HG02623 (cell line): ENCODE data around the gene MAGI1.

Source experiments
- ATAC-seq: cut with Tn5 transposase; IDR thresholded peaks from one replicate; pipeline ENCODE4 v1.9.1; 2021; ENCODE audit warnings: moderate library complexity; ENCODE audit not compliant: unreplicated experiment

Gene MAGI1

DNA sequence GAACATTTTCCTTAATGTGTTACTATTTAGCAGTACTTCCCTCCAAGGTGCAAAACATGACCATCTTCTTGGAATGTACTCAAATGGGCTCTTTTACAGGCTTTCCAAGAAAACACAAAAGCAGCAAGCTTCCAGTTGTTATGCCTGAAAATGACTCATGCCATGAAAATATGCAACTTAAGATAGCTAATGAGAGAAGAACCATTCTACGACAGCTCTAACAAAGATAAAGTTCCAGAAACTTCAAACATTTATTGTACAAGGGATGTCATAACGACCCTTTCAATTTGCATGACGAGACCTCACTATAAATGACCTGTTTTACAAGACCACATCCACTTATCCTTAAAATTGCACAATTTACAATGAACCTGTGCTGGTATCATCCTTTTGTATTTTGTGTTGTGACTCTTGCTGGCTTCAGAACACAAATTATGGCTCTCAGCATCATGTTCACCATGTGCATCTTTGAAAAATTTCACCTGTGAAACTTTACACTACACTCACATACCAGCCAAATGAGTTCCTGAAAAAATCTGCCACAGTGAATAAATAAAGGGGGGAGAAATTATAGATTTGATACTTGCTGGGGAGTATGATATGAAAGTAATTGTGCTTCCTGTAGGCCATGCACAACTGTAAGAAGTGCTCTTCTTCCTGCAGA lies 433.7 kb downstream of the MAGI1 start:
- ATAC-seq = no peak

GRCh38 chr3:65603631-65604030 lies 435.1 kb downstream of the MAGI1 start:
- ATAC-seq = no peak

DNA sequence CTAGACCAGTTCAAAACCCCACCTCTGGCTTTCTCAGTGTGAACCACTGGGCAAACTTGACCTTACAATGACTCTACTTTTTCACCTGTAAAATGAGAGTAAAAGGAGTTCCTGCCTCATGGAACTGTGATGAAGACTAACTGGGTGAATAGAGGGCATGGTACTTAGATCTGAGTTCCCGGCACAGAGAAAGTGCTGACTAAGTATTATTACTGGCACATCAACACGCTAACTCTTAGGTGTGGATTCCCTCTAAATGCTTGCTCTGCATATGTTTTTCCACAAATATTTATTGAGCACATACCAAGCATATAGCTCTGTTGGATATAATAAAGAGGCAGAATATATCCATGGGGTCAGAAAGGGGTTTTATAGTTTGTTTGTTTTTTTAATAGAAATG lies 437.8 kb downstream of the MAGI1 start:
- ATAC-seq = no peak

GRCh38 chr3:65597952-65598413 lies 440.7 kb downstream of the MAGI1 start:
- ATAC-seq = no peak

DNA sequence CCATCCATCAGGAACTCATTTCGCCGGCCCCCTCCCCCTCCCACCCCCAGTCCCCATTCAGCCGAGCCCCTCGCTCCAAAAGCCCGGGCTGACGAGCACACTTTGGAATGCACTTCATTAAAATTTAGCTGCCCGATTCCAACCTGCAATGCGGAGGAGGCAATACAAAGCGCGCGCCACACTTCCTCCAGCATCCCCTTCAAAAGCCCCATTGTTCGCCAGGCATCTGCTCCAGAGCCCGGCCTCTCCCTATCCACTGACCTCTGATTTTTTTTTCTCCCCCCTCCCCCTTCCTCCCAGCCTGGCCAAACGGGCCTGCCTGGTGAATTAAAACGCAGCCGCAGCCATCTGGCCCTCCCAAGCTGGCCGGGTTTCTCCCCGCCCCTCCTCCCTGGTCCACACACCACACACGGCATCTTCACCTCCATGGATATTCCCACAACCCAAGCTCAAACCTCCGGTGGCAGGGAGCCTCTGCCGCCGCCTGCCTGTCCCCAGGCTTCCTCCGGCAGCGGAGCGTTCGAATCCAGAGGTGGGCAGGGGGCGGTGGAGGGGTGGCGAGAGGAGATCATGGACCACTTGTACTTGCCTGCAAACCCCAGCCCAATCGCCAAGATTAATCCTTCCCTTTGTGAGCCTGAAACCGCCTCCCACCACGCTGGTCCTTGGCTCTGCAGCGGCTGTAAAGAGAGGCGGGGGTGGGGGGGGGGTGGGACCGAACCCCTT lies 441.3 kb downstream of the MAGI1 start:
- ATAC-seq = no peak

DNA sequence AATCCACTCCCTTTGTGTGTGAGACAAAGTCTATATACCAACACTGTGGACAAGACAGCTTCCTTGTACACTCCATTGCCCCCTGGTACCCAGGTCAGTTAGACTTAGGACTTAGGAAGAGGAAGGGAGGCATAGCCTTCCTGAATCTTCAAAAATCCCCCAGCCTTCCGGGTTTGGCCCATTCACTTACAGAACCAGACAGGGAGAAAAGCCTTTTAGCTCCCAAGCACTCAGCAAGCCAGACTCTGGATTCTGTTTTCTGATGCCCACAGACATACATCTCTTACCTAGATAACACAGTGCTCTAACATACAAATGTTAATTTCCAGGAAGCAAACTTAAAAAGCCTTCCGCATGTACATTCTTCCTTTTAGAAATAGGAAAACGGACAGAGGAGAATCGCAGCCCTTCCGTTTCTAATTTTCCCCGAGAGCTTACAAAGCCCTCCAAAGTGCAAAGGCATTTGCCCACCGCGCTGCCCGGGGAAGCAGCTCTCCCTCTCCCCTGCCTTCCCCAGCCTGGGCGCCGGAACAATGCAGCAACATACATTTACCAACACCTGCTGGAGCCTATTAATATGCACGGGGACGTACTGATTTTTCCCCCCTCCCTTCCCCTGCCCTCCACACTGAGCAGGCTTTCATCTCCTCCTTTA lies 442.0 kb downstream of the MAGI1 start:
- no peak for ATAC-seq

DNA sequence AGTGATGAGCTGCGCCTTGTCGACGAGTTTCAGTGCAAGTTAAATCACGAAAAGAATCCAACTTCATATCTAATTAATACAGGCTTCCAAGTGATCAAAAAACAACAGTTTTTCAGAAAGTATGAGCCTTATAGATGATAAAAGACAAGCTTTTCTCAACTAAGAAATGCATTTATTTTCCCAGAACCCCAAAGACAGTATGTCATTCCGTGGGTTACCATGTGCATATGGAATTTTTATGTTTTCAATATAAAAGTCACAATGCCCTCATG lies 442.8 kb downstream of the MAGI1 start:
- no peak for ATAC-seq

DNA sequence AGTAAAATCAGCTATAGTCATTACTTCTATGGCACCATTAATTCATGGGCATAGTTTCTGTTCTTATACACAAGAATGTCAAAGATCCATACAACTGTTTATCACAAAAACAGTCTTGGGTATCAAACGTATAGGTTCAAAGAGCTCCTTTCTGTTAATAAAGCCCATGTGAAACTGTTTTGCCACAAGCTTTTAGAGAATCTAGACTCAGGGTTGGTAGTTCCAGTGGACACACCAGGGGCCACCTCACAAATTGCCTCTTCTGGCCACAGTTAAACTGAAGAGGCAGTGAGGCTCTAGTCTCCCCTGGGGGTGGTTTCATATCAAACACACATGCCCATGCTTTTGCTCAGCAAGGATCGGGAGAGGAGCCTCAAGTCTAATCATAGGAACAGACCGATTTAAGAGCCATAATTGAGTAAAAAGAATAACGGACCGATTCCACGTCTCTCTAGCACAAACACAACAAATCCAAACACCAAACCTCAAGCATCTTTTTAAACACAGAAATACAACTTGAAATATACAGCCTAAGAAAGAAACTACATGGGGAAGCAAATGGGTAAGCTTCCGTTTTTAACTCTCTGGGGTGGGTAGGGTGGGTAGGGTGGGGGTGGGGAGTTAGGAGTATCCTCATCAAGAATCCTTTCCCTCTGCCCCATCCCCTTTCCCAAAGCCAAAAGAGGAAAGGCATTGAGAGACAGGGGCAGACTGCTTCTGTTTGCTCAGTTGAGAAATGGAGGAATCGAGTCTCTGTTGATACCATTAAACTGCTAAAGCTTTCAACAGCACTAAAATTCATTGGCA lies 443.3 kb downstream of the MAGI1 start:
- no peak for ATAC-seq

- ATAC-seq = no peak
Observed at GRCh38 chr3:65593780-65594752, 444.7 kb downstream of the MAGI1 start.

DNA sequence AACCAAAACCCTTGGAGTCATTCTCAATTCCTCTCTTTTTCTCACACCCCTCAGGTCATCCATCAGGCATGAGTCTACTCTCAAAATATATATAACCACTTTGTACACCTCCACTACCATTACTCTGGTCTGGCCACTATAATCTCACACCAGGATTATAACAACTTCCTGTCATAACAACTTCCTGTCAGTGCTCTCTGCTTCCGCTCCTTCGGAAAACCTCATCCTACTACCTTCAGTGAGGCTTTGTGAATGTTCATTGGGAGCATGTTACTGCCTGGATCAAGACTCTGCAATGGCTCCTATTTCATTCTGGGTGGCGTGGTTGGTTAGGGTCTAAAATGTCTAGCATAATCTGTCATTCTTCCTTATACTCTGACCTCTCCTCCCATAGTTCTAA lies 447.4 kb downstream of the MAGI1 start:
- ATAC-seq = no peak

GRCh38 chr3:65588884-65589283 lies 449.8 kb downstream of the MAGI1 start:
- no peak for ATAC-seq

DNA sequence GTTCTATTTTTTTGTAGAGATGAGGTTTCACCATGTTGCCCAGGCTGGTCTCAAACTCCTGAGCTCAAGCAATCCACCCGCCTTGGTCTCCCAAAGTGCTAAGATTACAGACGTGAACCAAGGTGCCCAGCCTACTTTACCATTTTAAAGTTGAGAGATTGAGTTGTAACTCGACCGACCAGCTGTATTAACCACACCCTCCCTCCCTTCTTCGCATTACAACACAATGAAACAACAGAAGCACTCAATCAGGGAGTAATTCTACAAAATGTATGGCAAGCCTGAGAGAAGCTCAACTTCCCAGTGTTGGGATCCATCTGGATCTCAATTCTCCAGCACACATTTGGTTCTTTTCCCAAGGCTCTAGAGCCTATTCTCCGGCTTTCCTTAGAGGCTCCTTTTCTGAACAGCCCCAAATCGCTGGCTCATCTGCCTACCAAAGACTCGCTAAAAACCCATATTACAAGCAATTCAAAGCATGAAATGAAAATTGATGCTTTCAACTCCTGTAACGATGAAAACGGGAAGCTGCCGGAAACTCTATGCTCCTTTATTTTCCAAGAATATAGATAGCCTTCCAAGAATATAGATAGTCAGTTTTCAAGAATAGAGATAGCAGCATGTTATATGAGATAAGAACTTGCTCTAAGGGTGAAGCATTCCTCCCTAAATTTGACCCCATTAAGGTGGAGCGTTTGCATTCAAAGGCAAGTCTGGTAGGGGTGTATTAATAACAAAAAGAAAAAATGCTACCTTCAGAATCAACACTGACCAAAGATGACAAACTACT lies 450.9 kb downstream of the MAGI1 start:
- ATAC-seq = no peak

DNA sequence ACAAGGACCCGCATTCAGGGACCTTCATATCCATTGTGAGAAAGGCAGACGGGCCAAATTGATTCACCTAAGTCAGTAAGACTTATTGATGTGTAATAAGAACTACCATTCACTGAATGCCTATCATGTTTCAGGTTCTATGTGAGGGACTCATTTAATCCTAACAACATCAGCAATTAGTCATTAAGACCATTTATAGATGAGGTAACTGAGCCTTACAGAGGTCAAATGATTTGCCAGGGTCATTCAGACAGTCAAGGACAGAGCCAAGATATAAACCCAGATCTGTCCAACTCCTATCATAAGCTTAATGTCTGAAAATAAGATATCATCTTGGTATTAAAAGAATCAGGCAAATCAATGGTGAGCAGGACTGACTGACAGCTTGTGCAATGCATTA lies 453.8 kb downstream of the MAGI1 start:
- no peak for ATAC-seq

GRCh38 chr3:65584002-65584401 lies 454.7 kb downstream of the MAGI1 start:
- no peak for ATAC-seq

DNA sequence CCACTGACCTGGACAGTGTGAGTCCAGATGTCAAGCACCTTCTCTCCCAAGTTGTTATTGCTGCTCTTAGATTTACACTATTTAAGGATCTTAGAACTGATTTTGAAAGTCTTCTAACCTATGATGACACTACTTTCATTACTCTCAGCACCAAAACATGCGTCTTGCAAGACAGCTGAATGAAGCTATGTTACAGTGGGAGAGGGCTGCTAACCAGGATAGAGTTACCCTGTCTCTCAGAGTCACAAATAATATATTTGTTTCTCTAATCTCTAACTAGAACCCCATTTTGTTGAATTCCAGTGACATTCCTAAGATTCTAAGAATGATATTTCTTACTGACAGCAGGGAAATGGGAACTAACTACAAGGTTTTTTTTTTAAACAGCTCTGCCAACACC lies 455.5 kb downstream of the MAGI1 start:
- no peak for ATAC-seq

GRCh38 chr3:65582012-65582717 lies 456.6 kb downstream of the MAGI1 start:
- ATAC-seq = no peak

- no peak for ATAC-seq
Observed at GRCh38 chr3:65581313-65581712, 457.4 kb downstream of the MAGI1 start.

- ATAC-seq = no peak
Observed at GRCh38 chr3:65578861-65579260, 459.9 kb downstream of the MAGI1 start.

DNA sequence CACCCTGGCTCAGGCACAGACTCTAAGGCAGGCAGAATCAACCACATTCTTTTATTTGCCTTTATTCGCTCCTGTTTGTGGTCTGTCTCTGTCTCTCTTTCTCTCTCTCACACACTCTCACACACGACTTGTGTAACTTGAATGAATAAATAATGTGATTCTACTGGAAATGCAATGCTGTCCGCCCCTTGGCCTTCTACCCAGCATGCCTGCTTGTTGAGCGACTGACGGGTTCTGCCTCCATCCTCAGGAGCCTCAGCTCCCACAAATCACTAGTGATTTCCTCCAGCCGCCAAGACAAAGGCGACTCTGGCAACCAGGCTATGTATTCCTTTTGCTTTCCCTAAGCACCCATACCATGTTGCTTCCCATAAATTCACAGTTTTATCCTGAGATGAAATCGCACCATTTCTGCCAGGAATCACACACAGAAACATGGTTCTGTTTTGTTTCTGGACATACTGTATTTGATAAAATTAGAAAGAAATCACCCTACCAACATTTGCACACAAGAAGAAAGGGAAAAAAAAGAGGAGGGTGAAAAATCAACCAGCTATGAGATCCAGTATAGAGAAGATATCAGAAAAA lies 460.8 kb downstream of the MAGI1 start:
- no peak for ATAC-seq
